ENCODE measurements around the gene GREB1L.

DNA sequence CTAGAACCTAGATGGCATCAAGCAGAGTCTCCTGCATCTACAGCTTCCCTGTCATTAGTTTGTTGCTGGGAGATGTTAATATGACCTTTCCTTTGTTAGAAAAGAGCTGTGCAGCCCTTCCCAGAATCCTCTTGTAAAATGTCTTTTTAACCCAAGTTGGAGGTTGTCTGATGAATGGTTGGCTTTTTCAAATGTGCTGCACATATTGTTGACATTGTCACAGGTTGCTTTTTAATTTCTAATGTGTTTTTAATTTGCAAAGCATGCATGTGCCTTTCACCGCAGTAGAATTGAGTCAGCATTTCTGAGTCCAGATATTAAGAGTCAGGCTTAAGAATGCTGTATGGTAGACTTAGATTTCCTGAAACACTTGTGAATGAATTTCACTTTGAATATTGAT, 120.8 kb downstream of the GREB1L start:
- TF ChIP-seq CTCF (IDR thresholded peaks at IDR 0.05): no peak
- no peak for TF ChIP-seq POLR2A (IDR thresholded peaks at IDR 0.05; ENCODE audit: low read depth)
- TF ChIP-seq POLR2AphosphoS5 (IDR thresholded peaks at IDR 0.05): no peak
- TF ChIP-seq EP300 (IDR thresholded peaks at IDR 0.05): no peak

All from esophagus muscularis mucosa (tissue), 4 donors.